AG09319 (cell line): ENCODE measurements around the gene LIN28B.
"Not testable (repeated sequence)": the region's sequence is repeated elsewhere in the genome, so short reads cannot be mapped to it uniquely, and the experiment has no call there.

ENCODE experiments used
- DNase-seq: peaks from one replicate; pipeline ENCODE4 v3.0.0-alpha.2; 2010; ENCODE audit warnings: low read depth; ENCODE audit errors: extremely low read depth
- TF ChIP-seq, protein P1 (sequence below): IDR thresholded peaks from 2 replicates; pipeline ENCODE4 v1.5.1; 2011; ENCODE audit warnings: low read depth, mild to moderate bottlenecking, inconsistent platforms, low read length, moderate library complexity

LIN28B gene

DNA sequence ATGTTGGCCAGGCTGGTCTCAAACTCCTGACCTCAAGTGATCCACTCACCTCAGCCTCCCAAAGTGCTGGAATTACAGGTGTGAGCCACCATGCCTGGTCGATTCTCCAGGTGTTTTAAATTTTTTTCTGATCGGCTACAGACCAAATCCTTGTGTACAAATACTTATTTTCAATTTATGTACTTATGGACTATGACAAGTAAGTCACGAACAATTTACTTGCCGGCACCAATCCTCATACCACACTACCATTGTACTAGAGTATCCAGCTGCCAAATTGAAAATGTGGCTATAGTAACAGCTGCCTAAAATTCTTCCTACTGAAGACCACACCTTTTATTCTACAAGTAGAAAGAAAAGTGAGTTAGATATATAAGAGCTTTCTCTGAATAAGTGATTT, 26.9 kb downstream of the LIN28B start:
- DNase-seq: no peak

DNA sequence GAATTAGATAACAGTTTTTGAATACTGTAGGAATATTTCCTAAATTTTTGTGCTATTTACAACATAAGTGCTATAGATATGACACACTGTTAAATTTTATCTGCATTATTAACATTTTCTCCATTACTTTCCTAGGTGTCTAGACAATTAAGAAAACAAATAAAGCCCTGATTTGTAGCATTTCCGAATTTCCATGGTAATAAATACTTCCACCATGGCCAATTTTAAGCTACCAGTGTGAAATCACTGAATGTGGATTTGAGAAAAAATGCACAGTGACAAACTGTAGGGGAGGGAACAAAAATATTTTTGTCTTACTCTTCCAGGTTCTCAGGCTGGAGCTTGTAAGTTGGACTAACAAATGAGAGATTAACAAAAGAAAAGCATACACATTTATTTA, 27.9 kb downstream of the LIN28B start:
- TF ChIP-seq, protein P1, sequence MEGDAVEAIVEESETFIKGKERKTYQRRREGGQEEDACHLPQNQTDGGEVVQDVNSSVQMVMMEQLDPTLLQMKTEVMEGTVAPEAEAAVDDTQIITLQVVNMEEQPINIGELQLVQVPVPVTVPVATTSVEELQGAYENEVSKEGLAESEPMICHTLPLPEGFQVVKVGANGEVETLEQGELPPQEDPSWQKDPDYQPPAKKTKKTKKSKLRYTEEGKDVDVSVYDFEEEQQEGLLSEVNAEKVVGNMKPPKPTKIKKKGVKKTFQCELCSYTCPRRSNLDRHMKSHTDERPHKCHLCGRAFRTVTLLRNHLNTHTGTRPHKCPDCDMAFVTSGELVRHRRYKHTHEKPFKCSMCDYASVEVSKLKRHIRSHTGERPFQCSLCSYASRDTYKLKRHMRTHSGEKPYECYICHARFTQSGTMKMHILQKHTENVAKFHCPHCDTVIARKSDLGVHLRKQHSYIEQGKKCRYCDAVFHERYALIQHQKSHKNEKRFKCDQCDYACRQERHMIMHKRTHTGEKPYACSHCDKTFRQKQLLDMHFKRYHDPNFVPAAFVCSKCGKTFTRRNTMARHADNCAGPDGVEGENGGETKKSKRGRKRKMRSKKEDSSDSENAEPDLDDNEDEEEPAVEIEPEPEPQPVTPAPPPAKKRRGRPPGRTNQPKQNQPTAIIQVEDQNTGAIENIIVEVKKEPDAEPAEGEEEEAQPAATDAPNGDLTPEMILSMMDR: no peak
- no peak for DNase-seq

More for the DNA sequence above, 26.9 kb downstream of the LIN28B start:
- TF ChIP-seq, protein P1: no peak

DNA sequence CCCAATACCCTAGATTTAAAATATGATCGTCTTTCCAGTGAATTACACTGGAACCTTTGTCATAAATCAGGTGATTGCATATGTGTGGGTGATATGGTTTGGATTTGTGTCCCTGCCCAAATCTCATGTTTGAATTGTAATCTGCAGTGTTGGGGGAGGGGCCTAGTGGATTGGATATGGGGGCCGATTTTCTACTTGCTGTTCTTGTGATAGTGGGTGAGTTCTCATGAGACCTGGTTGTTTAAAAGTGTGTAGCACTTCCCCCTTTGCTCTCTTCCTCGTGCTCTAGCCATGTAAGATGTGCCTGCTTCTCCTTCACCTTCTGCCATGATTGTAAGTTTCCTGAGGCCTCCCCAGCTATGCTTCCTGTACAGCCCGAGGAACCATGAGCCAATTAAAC, 29.0 kb downstream of the LIN28B start:
- DNase-seq: not testable (repeated sequence)

DNA sequence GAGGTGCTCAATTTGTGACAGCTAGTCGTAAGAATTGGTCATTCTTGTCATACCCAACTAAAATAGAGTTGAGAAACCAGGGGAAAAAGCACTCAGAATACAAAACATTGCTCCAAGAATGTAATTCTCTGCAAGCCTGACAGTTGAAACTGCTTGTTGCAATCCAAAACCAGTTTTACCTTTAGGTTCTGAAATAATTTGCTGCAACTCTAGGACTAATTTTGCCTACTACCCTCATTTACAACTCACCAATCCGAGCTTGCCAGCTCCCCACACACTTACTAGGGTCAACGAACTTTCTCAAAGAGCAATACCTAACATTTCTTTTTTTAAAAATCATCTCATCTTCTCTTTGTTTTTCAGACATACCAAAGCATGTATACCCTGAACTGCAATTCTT, 29.7 kb downstream of the LIN28B start:
- DNase-seq: no peak
- TF ChIP-seq, protein P1: no peak

DNA sequence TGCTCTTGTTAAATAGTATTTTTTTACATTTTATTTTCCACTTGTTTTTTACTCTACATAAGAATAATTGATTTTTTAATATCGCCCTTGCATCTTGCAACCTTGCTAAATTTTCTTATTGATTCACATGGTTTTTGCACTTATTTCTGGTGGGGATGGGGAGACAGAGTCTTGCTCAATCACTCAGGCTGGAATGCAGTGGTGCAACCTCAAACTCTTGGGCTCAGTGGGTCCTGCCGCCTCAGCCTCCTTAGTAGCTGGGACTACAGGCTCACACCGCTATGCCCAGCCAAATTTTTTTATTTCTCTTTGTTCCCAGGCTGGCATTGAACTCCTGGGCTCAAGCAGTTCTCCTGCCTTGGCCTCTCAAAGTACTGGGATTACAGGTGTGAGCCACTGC, 30.3 kb downstream of the LIN28B start:
- TF ChIP-seq, protein P1: no peak
- no peak for DNase-seq

DNA sequence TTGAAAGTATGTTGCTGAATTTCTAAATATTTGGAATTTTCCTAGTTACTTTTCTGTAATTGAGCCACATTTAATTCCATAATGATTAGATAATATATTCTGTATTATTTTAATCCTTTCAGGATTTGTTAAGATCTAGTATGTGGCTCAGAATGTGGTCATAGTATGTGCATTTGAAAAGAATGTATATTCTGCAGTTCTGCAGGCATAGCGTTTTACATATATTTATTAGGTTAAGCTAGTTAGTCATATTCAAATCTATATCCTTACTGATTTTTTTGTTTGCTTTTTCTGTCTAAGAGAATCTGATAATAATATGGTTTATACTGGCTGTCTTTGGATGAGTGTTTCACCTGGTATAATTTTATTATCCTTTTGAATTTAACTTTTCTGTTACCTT, 33.2 kb downstream of the LIN28B start:
- no peak for DNase-seq
- TF ChIP-seq, protein P1: no peak

DNA sequence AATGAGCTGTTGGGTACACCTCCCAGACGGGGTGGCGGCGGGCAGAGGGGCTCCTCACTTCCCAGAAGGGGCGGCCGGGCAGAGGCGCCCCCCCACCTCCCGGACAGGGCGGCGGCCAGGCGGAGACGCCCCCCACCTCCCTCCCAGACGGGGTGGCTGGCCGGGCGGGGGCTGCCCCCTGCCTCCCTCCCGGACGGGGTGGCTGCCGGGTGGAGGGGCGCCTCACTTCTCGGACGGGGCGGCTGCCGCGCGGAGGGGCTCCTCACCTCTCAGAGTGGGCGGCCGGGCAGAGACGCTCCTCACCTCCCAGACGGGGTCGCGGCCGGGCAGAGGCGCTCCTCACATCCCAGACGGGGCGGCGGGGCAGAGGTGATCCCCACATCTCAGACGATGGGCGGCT, 34.2 kb downstream of the LIN28B start:
- not testable (repeated sequence) for DNase-seq

DNA sequence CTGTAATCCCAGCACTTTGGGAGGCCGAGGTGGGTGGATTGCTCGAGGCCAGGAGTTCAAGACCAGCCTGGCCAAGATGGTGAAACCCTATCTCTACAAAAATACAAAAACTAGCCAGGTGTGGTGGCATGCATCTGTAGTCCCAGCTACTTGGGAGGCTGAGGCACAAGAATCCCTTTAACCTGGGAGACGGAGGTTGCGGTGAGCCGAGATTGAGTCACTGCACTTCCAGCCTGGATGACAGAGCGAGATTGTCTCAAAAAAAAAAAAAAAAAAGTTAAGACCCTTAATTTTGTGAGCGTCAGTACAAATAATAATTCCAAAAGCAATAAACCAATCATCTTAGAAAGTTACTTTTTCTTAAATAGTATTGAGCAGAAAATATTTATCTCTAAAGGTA, 36.7 kb downstream of the LIN28B start:
- not testable (repeated sequence) for DNase-seq

DNA sequence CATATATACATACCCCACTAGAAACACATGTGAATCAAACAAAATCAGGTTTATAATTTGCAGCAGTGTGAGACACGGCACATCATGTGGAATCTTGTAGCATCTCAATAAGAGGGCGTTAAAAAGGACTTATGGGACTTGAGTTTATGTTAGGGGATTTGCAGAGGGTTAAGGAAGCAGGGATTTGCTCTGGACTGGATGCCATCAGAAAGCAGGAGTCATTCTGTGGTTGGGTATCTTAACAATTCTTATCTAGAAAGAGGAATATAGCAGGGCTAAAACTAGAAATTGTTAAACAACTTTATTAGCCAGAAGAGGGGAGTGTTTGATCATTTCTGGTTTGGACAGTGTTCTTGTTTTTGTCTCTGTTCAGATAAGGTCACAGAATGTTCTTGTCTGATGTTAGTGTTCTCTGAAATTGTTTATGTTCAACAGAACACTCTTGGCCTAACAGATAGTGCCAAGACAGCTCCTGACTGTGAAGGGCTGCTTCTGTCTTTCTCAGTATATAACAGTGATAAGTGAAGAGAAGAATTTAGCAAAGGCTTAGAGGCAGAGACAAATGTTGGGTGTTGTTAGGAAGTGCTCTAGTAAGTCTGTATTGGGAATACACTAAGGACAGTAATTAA, 39.2 kb downstream of the LIN28B start:
- TF ChIP-seq, protein P1: peak; percentile 10
- no peak for DNase-seq
